Activated T-cell treated with anti-CD3 and anti-CD28 coated beads, Interleukin-2, amount 50 U/mL, for 24 hours (primary cell): Measurements from ENCODE around the gene MEGF11.

Experiments
- DNase-seq: peaks from one replicate; pipeline ENCODE4 v3.0.0-alpha.2; 2020
- H3K27ac Mint-ChIP-seq: 2 replicates; pipeline ENCODE4 v1.8.0; 2020; ENCODE audit warnings: mild to moderate bottlenecking, mixed read lengths
- H3K27me3 Mint-ChIP-seq: 2 replicates; pipeline ENCODE4 v1.8.0; 2020; ENCODE audit warnings: mixed read lengths
- H3K36me3 Mint-ChIP-seq: 2 replicates; pipeline ENCODE4 v1.8.0; 2020; ENCODE audit warnings: low read depth, mixed read lengths
- H3K4me1 Mint-ChIP-seq: 2 replicates; pipeline ENCODE4 v1.8.0; 2020; ENCODE audit warnings: low read depth, mixed read lengths
- H3K4me3 Mint-ChIP-seq: 2 replicates; pipeline ENCODE4 v1.8.0; 2020; ENCODE audit warnings: mild to moderate bottlenecking, moderate library complexity, mixed read lengths
- H3K9me3 Mint-ChIP-seq: 2 replicates; pipeline ENCODE4 v1.8.0; 2020; ENCODE audit warnings: mixed read lengths

The MEGF11 gene

GRCh38 chr15:66072616-66073361 lies 180.8 kb downstream of the MEGF11 start:
- no peak overlapping the region for H3K4me3 Mint-ChIP-seq
- peaks cover 9% of the 10 kb centered on the region for H3K27me3 Mint-ChIP-seq
- no peaks in the 10 kb centered on the region for H3K36me3 Mint-ChIP-seq
- DNase-seq: no peak
- H3K27ac Mint-ChIP-seq: no peak overlapping the region
- no peaks in the 10 kb centered on the region for H3K9me3 Mint-ChIP-seq
- no peaks in the 10 kb centered on the region for H3K4me1 Mint-ChIP-seq

GRCh38 chr15:66071921-66072295 lies 181.6 kb downstream of the MEGF11 start:
- no peaks in the 10 kb centered on the region for H3K36me3 Mint-ChIP-seq
- no peaks in the 10 kb centered on the region for H3K9me3 Mint-ChIP-seq
- no peak for DNase-seq
- H3K27ac Mint-ChIP-seq: no peak overlapping the region
- peaks cover 4% of the 10 kb centered on the region for H3K27me3 Mint-ChIP-seq
- H3K4me3 Mint-ChIP-seq: no peak overlapping the region
- no peaks in the 10 kb centered on the region for H3K4me1 Mint-ChIP-seq

- no peak for DNase-seq
- no peak overlapping the region for H3K4me3 Mint-ChIP-seq
- H3K9me3 Mint-ChIP-seq: no peaks in the 10 kb centered on the region
- H3K27ac Mint-ChIP-seq: no peak overlapping the region
- H3K36me3 Mint-ChIP-seq: no peaks in the 10 kb centered on the region
- H3K4me1 Mint-ChIP-seq: no peaks in the 10 kb centered on the region
- peaks cover 4% of the 10 kb centered on the region for H3K27me3 Mint-ChIP-seq
Measured at GRCh38 chr15:66071160-66071920, 182.2 kb downstream of the MEGF11 start.

- H3K27me3 Mint-ChIP-seq: peaks cover 4% of the 10 kb centered on the region
Measured at GRCh38 chr15:66070220-66070934, 183.2 kb downstream of the MEGF11 start.

GRCh38 chr15:66069751-66070150 lies 183.8 kb downstream of the MEGF11 start:
- H3K4me3 Mint-ChIP-seq: no peak overlapping the region
- peaks cover 9% of the 10 kb centered on the region for H3K27me3 Mint-ChIP-seq
- H3K9me3 Mint-ChIP-seq: no peaks in the 10 kb centered on the region
- DNase-seq: no peak
- H3K4me1 Mint-ChIP-seq: no peaks in the 10 kb centered on the region
- no peak overlapping the region for H3K27ac Mint-ChIP-seq
- H3K36me3 Mint-ChIP-seq: no peaks in the 10 kb centered on the region

More at GRCh38 chr15:66070220-66070934, 183.2 kb downstream of the MEGF11 start:
- no peaks in the 10 kb centered on the region for H3K36me3 Mint-ChIP-seq
- no peaks in the 10 kb centered on the region for H3K9me3 Mint-ChIP-seq
- H3K27ac Mint-ChIP-seq: no peak overlapping the region
- no peak overlapping the region for H3K4me3 Mint-ChIP-seq
- H3K4me1 Mint-ChIP-seq: no peaks in the 10 kb centered on the region
- DNase-seq: no peak

GRCh38 chr15:66068801-66069200 lies 184.7 kb downstream of the MEGF11 start:
- Mint-ChIP-seq H3K9me3 (no peaks in the 10 kb centered on the region), H3K27me3 (peaks cover 15% of the 10 kb centered on the region), H3K27ac (no peak overlapping the region), H3K36me3 (no peaks in the 10 kb centered on the region), H3K4me1 (no peaks in the 10 kb centered on the region), H3K4me3 (no peak overlapping the region)
- no peak for DNase-seq

GRCh38 chr15:66067687-66068086 lies 185.9 kb downstream of the MEGF11 start:
- no peaks in the 10 kb centered on the region for H3K4me1 Mint-ChIP-seq
- H3K27me3 Mint-ChIP-seq: peaks cover 16% of the 10 kb centered on the region
- H3K4me3 Mint-ChIP-seq: no peak overlapping the region

GRCh38 chr15:66066481-66066880 lies 187.1 kb downstream of the MEGF11 start:
- no peaks in the 10 kb centered on the region for H3K4me1 Mint-ChIP-seq
- H3K9me3 Mint-ChIP-seq: no peaks in the 10 kb centered on the region
- no peak overlapping the region for H3K27ac Mint-ChIP-seq
- H3K4me3 Mint-ChIP-seq: no peak overlapping the region
- H3K27me3 Mint-ChIP-seq: peaks cover 16% of the 10 kb centered on the region
- no peaks in the 10 kb centered on the region for H3K36me3 Mint-ChIP-seq
- DNase-seq: no peak

More at GRCh38 chr15:66067687-66068086, 185.9 kb downstream of the MEGF11 start:
- no peak for DNase-seq
- Mint-ChIP-seq H3K27ac (no peak overlapping the region), H3K36me3 (no peaks in the 10 kb centered on the region), H3K9me3 (no peaks in the 10 kb centered on the region)

GRCh38 chr15:66066005-66066404 lies 187.5 kb downstream of the MEGF11 start:
- Mint-ChIP-seq H3K9me3 (no peaks in the 10 kb centered on the region), H3K4me3 (no peak overlapping the region), H3K27ac (no peak overlapping the region), H3K4me1 (no peaks in the 10 kb centered on the region), H3K36me3 (no peaks in the 10 kb centered on the region), H3K27me3 (peaks cover 16% of the 10 kb centered on the region)
- DNase-seq: no peak

- no peak overlapping the region for H3K4me3 Mint-ChIP-seq
- no peaks in the 10 kb centered on the region for H3K4me1 Mint-ChIP-seq
- no peak overlapping the region for H3K27ac Mint-ChIP-seq
- DNase-seq: no peak
- H3K27me3 Mint-ChIP-seq: peaks cover 16% of the 10 kb centered on the region
- no peaks in the 10 kb centered on the region for H3K9me3 Mint-ChIP-seq
- H3K36me3 Mint-ChIP-seq: no peaks in the 10 kb centered on the region
Measured at GRCh38 chr15:66065325-66065724, 188.2 kb downstream of the MEGF11 start.

- no peak for DNase-seq
- Mint-ChIP-seq H3K27me3 (peaks cover 29% of the 10 kb centered on the region), H3K27ac (no peak overlapping the region), H3K4me3 (no peak overlapping the region), H3K9me3 (no peaks in the 10 kb centered on the region), H3K36me3 (no peaks in the 10 kb centered on the region), H3K4me1 (no peaks in the 10 kb centered on the region)
Measured at GRCh38 chr15:66063147-66063546, 190.4 kb downstream of the MEGF11 start.

- H3K4me3 Mint-ChIP-seq: no peak overlapping the region
- peaks cover 13% of the 10 kb centered on the region for H3K27me3 Mint-ChIP-seq
- H3K9me3 Mint-ChIP-seq: no peaks in the 10 kb centered on the region
- no peaks in the 10 kb centered on the region for H3K4me1 Mint-ChIP-seq
- H3K36me3 Mint-ChIP-seq: no peaks in the 10 kb centered on the region
- no peak for DNase-seq
- H3K27ac Mint-ChIP-seq: no peak overlapping the region
Measured at GRCh38 chr15:66057089-66057488, 196.5 kb downstream of the MEGF11 start.

GRCh38 chr15:66053991-66054390 lies 199.6 kb downstream of the MEGF11 start:
- Mint-ChIP-seq H3K27ac (no peak overlapping the region), H3K4me1 (no peaks in the 10 kb centered on the region), H3K4me3 (no peak overlapping the region), H3K27me3 (peaks cover 5% of the 10 kb centered on the region), H3K9me3 (no peaks in the 10 kb centered on the region), H3K36me3 (no peaks in the 10 kb centered on the region)
- DNase-seq: no peak

GRCh38 chr15:66051833-66052232 lies 201.7 kb downstream of the MEGF11 start:
- Mint-ChIP-seq H3K9me3 (no peaks in the 10 kb centered on the region), H3K27ac (no peak overlapping the region), H3K4me3 (no peak overlapping the region), H3K4me1 (no peaks in the 10 kb centered on the region), H3K36me3 (no peaks in the 10 kb centered on the region), H3K27me3 (no peaks in the 10 kb centered on the region)
- no peak for DNase-seq

- Mint-ChIP-seq H3K27me3 (no peaks in the 10 kb centered on the region), H3K9me3 (no peaks in the 10 kb centered on the region)
Measured at GRCh38 chr15:66050264-66050663, 203.3 kb downstream of the MEGF11 start.

More at GRCh38 chr15:66050264-66050663, 203.3 kb downstream of the MEGF11 start:
- DNase-seq: no peak
- Mint-ChIP-seq H3K36me3 (no peaks in the 10 kb centered on the region), H3K4me3 (no peak overlapping the region), H3K27ac (no peak overlapping the region), H3K4me1 (no peaks in the 10 kb centered on the region)
